Superior temporal gyrus (tissue), 1 donor: Measurements from ENCODE around the gene GRAMD2A.
A peak's percentile ranks its signal among the peaks of the same experiment; 100 is the strongest.

Source experiments
- DNase-seq: peaks from one replicate; pipeline ENCODE4 v3.0.0-alpha.2; 2016; ENCODE audit errors: extremely low spot score

The GRAMD2A gene

GRCh38 chr15:72197460-72198355, at the start of gene GRAMD2A:
Gene GRAMD2A, minus strand, starts transcription at chr15:72197787.
- no peak for DNase-seq

- no peak for DNase-seq
Measured at GRCh38 chr15:72242775-72243370, 45.3 kb upstream of the GRAMD2A start.

- no peak for DNase-seq
Measured at GRCh38 chr15:72239652-72240051, 42.1 kb upstream of the GRAMD2A start.

GRCh38 chr15:72238586-72238985, 41.0 kb upstream of the GRAMD2A start:
- DNase-seq: no peak

GRCh38 chr15:72237853-72238224, 40.3 kb upstream of the GRAMD2A start:
- DNase-seq: no peak

- peak; percentile 41 for DNase-seq
Measured at GRCh38 chr15:72237029-72237852, 39.7 kb upstream of the GRAMD2A start.

GRCh38 chr15:72236381-72237003, 38.9 kb upstream of the GRAMD2A start:
- no peak for DNase-seq

GRCh38 chr15:72235298-72235697, 37.7 kb upstream of the GRAMD2A start:
- no peak for DNase-seq

- no peak for DNase-seq
Measured at GRCh38 chr15:72233769-72234168, 36.2 kb upstream of the GRAMD2A start.

- DNase-seq: peak; percentile 64
Measured at GRCh38 chr15:72231833-72232478, 34.4 kb upstream of the GRAMD2A start.

- peak; percentile 84 for DNase-seq
Measured at GRCh38 chr15:72231066-72231832, 33.7 kb upstream of the GRAMD2A start, which contains the start of gene PKM. Gene PKM, minus strand, starts transcription at chr15:72231190. Its CDS starts 12,093 bp downstream, at chr15:72219097.

- peak; percentile 74 for DNase-seq
Measured at GRCh38 chr15:72230197-72231065, 32.8 kb upstream of the GRAMD2A start.

GRCh38 chr15:72229947-72230196, 32.3 kb upstream of the GRAMD2A start:
- no peak for DNase-seq

- DNase-seq: peak; percentile 42
Measured at GRCh38 chr15:72229076-72229946, 31.7 kb upstream of the GRAMD2A start.

- DNase-seq: no peak
Measured at GRCh38 chr15:72227720-72228119, 30.1 kb upstream of the GRAMD2A start.

GRCh38 chr15:72227192-72227586, 29.6 kb upstream of the GRAMD2A start:
- no peak for DNase-seq

- DNase-seq: no peak
Measured at GRCh38 chr15:72223278-72223677, 25.7 kb upstream of the GRAMD2A start.

GRCh38 chr15:72222393-72222792, 24.8 kb upstream of the GRAMD2A start:
- no peak for DNase-seq

GRCh38 chr15:72220687-72221086, 23.1 kb upstream of the GRAMD2A start:
- DNase-seq: no peak
